ENCODE results near the gene NELL2.
"Not testable (repeated sequence)": the region's sequence is repeated elsewhere in the genome, so short reads cannot be mapped to it uniquely, and the experiment has no call there.

Gene NELL2

DNA sequence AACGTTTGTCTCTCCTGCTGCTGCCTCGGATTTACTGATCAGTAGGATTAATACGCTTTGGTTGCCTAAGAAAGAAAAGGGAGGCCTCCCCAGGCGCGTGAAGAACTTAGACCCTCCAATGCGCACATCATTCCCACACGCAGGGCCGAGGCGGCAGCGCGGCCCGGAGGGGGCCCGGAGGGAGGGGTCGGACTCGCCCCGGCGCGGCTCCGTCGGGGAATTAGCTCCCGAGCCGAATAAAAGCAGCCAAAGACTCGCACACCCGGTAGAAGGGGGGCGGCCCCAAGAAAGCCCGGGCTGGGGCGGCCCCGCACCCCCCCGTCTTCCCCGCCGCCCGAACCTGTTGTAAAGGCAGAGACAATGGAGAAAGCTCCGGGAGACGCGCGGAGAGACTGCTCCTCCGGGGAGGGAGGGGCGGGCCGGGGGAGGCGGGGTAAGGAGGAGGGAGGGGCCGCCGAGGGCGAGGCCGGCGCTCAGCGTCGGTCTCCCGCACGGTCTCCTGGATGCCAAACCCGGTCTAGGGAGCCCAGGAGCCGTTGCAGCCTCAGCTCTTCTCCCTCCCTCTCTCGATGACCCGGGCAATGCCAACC lies at the start of gene NELL2:
TSS of gene NELL2 (minus strand) at position 362 of the 590 bp plus-strand sequence. CDS start 446 bp downstream, outside the sequence.
- DNase-seq (ENCODE audit: low spot score): peak; percentile 71
- no peak for TF ChIP-seq CTCF (IDR thresholded peaks at IDR 0.05; ENCODE audit: extremely low read depth, missing control alignments)

GRCh38 chr12:44921736-44922135 lies 45.6 kb upstream of the NELL2 start:
- no peak for TF ChIP-seq CTCF (IDR thresholded peaks at IDR 0.05; ENCODE audit: extremely low read depth, missing control alignments)
- DNase-seq (ENCODE audit: low spot score): no peak

GRCh38 chr12:44917141-44917540 lies 41.0 kb upstream of the NELL2 start:
- TF ChIP-seq CTCF (IDR thresholded peaks at IDR 0.05; ENCODE audit: extremely low read depth, missing control alignments): no peak
- no peak for DNase-seq (ENCODE audit: low spot score)

DNA sequence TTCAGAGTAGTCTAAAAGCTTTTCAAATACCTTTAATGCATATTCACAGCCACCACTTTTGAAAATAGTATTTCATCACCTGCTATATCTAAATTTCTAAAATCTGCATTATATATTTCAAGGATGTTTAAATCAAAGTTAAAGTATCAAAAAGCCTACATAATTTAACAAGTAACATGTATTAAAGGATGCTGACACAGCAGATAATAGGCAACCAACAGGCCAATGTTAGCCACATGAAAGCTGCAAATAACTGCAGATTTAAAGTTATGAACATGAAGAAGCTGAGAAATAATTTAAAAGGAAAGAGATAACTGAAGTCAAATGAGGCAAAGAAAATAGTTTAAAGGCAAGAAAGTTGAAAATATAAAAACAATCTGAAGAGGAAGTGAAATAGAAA lies 39.8 kb upstream of the NELL2 start:
- TF ChIP-seq CTCF (IDR thresholded peaks at IDR 0.05; ENCODE audit: extremely low read depth, missing control alignments): no peak
- DNase-seq (ENCODE audit: low spot score): no peak

- no peak for TF ChIP-seq CTCF (IDR thresholded peaks at IDR 0.05; ENCODE audit: extremely low read depth, missing control alignments)
These were observed 28.2 kb upstream of the NELL2 start for GRCh38 chr12:44904321-44904720.

GRCh38 chr12:44898108-44898507 lies 22.0 kb upstream of the NELL2 start:
- not testable (repeated sequence) for DNase-seq (ENCODE audit: low spot score)

More at GRCh38 chr12:44904321-44904720, 28.2 kb upstream of the NELL2 start:
- no peak for DNase-seq (ENCODE audit: low spot score)

- TF ChIP-seq CTCF (IDR thresholded peaks at IDR 0.05; ENCODE audit: extremely low read depth, missing control alignments): no peak
- no peak for DNase-seq (ENCODE audit: low spot score)
These were observed 13.8 kb upstream of the NELL2 start for GRCh38 chr12:44889926-44890325.

- no peak for TF ChIP-seq CTCF (IDR thresholded peaks at IDR 0.05; ENCODE audit: extremely low read depth, missing control alignments)
- no peak for DNase-seq (ENCODE audit: low spot score)
These were observed 13.0 kb upstream of the NELL2 start for GRCh38 chr12:44889162-44889561.
